Urothelium cell line (cell line): ENCODE results near the gene USP30.

ENCODE experiments used
- DNase-seq: peaks from one replicate; pipeline ENCODE4 v3.0.0; 2011; ENCODE audit warnings: low spot score, mixed read lengths
- FAIRE-seq: peaks from 2 replicates; lab custom pipeline; 2011; peaks lifted over from hg19 to GRCh38; lab: Jason Lieb, UNC

The USP30 gene

GRCh38 chr12:109121346-109121880 is 69.0 kb downstream of the USP30 start:
- no peak for FAIRE-seq

GRCh38 chr12:109124878-109125648 is 72.7 kb downstream of the USP30 start:
- DNase-seq (no peak), FAIRE-seq (no peak)

More at GRCh38 chr12:109121346-109121880, 69.0 kb downstream of the USP30 start:
- DNase-seq = no peak

- no peak for FAIRE-seq
- DNase-seq = no peak
Measured at GRCh38 chr12:109125791-109126190, 73.4 kb downstream of the USP30 start.

- FAIRE-seq (no peak), DNase-seq (no peak)
Measured at GRCh38 chr12:109126784-109127183, 74.4 kb downstream of the USP30 start.

- no peak for DNase-seq
- no peak for FAIRE-seq
Measured at GRCh38 chr12:109127533-109128242, 75.3 kb downstream of the USP30 start.

GRCh38 chr12:109130297-109131153 is 78.1 kb downstream of the USP30 start:
- DNase-seq = no peak
- no peak for FAIRE-seq

- FAIRE-seq = no peak
- DNase-seq = no peak
Measured at GRCh38 chr12:109131154-109132050, 79.0 kb downstream of the USP30 start.

GRCh38 chr12:109134186-109134917 is 82.0 kb downstream of the USP30 start:
- FAIRE-seq = no peak

GRCh38 chr12:109137055-109137454 is 84.7 kb downstream of the USP30 start:
- DNase-seq = no peak
- no peak for FAIRE-seq

More at GRCh38 chr12:109134186-109134917, 82.0 kb downstream of the USP30 start:
- no peak for DNase-seq
